GM12878 (cell line): ENCODE data around the gene ARHGEF10L. TPM values are rescaled to one million over a fixed set of nuclear protein-coding genes. Genes with fewer than 3 reads are reported as not detected.

Source experiments
- ATAC-seq: fragments of 200-7000 bp; cut with Tn5 transposase; 3 replicates; pipeline ENCODE4 v1.9.1; 2020; ENCODE audit warnings: mild to moderate bottlenecking, moderate library complexity
- BruUV-seq: library from RNA; stranded (reverse); fragments of 400-500 nt; replicated peaks from 2 replicates; lab custom pipeline; 2021; lab: Mats Ljungman, UMichigan
- CTCF ChIA-PET: fragments of 300-600 bp; sonication (Branson Sonifier 250); formaldehyde crosslinking; extraction: SDS; loops from one replicate; lab custom pipeline; 2021; ENCODE audit warnings: inconsistent platforms; lab: Yijun Ruan, JAX
- POLR2A ChIA-PET: fragments of 350-600 bp; formaldehyde crosslinking; extraction: SDS; loops from one replicate; lab custom pipeline; 2021; ENCODE audit warnings: inconsistent platforms; lab: Charles Lee
- RAD21 ChIA-PET: fragments of 300-600 bp; sonication (Branson Sonifier 250); formaldehyde crosslinking; loops from one replicate; lab custom pipeline; 2023; ENCODE audit warnings: antibody characterized with exemption; ENCODE audit not compliant: unreplicated experiment; lab: Charles Lee
- SMC1A ChIA-PET: fragments of 300-600 bp; sonication (Branson Sonifier 250); formaldehyde crosslinking; loops from one replicate; lab custom pipeline; 2023; ENCODE audit not compliant: unreplicated experiment, uncharacterized antibody; lab: Charles Lee
- DNase-seq: peaks from one replicate; pipeline ENCODE4 v3.0.0-alpha.2; 2011; ENCODE audit warnings: low read depth, low spot score
- FAIRE-seq: peaks from 3 replicates; lab custom pipeline; 2011; peaks lifted over from hg19 to GRCh38; lab: Jason Lieb, UNC
- H2AFZ ChIP-seq: 2 replicates; pipeline ENCODE4 v1.6.0; 2011; ENCODE audit warnings: low read depth, low read length, control low read depth; ENCODE audit not compliant: control insufficient read depth
- H3K27ac ChIP-seq: 2 replicates; pipeline ENCODE4 v1.5.1; 2011; ENCODE audit warnings: control low read depth; ENCODE audit not compliant: control insufficient read depth, insufficient read depth
- H3K27me3 ChIP-seq, 2 experiments: replicated peaks in 1 of 2; 2 replicates each; pipeline versions ENCODE4 v1.6.0 to v1.6.1; 2011; ENCODE audit warnings: low read length in 1 of 2; ENCODE audit not compliant: control insufficient read depth in 2 of 2, insufficient read depth in 2 of 2
- H3K36me3 ChIP-seq, 2 experiments: 2 replicates each; pipeline ENCODE4 v1.5.1; 2011; ENCODE audit warnings: low read length in 1 of 2; ENCODE audit not compliant: control insufficient read depth in 2 of 2, insufficient read depth in 2 of 2
- H3K4me1 ChIP-seq: 2 replicates; pipeline ENCODE4 v1.6.1; 2011; ENCODE audit warnings: mild to moderate bottlenecking, low read length, moderate library complexity, mixed read lengths; ENCODE audit not compliant: control insufficient read depth, insufficient read depth
- H3K4me2 ChIP-seq: 2 replicates; pipeline ENCODE4 v1.6.0; 2011; ENCODE audit warnings: control low read depth; ENCODE audit not compliant: control insufficient read depth, insufficient read depth
- H3K4me3 ChIP-seq: fragments of 200-600 bp; sonication (generic); 2 replicates; pipeline ENCODE4 v1.5.1; 2016
- H3K79me2 ChIP-seq: 2 replicates; pipeline ENCODE4 v1.6.0; 2011; ENCODE audit warnings: low read length; ENCODE audit not compliant: control insufficient read depth, insufficient read depth
- H3K9ac ChIP-seq: 2 replicates; pipeline ENCODE4 v1.8.0; 2011; ENCODE audit warnings: low read length, control low read depth, mixed read lengths; ENCODE audit not compliant: control insufficient read depth, insufficient read depth
- H3K9me3 ChIP-seq: replicated peaks from 3 replicates; pipeline ENCODE4 v1.5.1; 2011; ENCODE audit warnings: mild to moderate bottlenecking, low read length; ENCODE audit not compliant: control insufficient read depth, insufficient read depth
- H4K20me1 ChIP-seq: 2 replicates; pipeline ENCODE4 v1.6.0; 2011; ENCODE audit not compliant: control insufficient read depth, insufficient read depth
- CHD2 ChIP-seq: IDR thresholded peaks from 2 replicates; pipeline ENCODE4 v1.6.1; 2011; ENCODE audit warnings: low read depth, low read length, improper control_type of control experiment, borderline replicate concordance
- ESRRA ChIP-seq: IDR thresholded peaks from 2 replicates; pipeline ENCODE4 v1.6.1; 2012; ENCODE audit warnings: mild to moderate bottlenecking, low read length, improper control_type of control experiment
- HSF1 ChIP-seq: fragments of 150-350 bp; IDR thresholded peaks from 2 replicates; pipeline ENCODE4 v1.6.1; 2014; ENCODE audit warnings: mild to moderate bottlenecking, low read depth, low read length
- PKNOX1 ChIP-seq: fragments of 450-650 bp; IDR thresholded peaks from 2 replicates; pipeline ENCODE4 v1.6.1; 2016; ENCODE audit warnings: mild to moderate bottlenecking
- POLR2A ChIP-seq: IDR thresholded peaks from 2 replicates; pipeline ENCODE4 v1.6.1; 2011; ENCODE audit warnings: low read depth, mild to moderate bottlenecking, low read length
- SUPT20H ChIP-seq: IDR thresholded peaks from 2 replicates; pipeline ENCODE4 v1.6.1; 2011; ENCODE audit warnings: low read depth, mild to moderate bottlenecking, low read length, moderate library complexity, borderline replicate concordance; ENCODE audit not compliant: control insufficient read depth
- ZNF592 ChIP-seq: fragments of 450-650 bp; IDR thresholded peaks from 2 replicates; pipeline ENCODE4 v1.6.1; 2017; ENCODE audit warnings: mild to moderate bottlenecking, moderate library complexity
- WGBS: methylation state at CpG from one replicate; pipeline ENCODE4 v1.1.6; 2016; ENCODE audit warnings: low lambda C conversion rate; ENCODE audit not compliant: insufficient replicate concordance, insufficient coverage; ENCODE audit errors: missing lambda C conversion rate; 5-methylcytosine and 5-hydroxymethylcytosine counted together
- in situ Hi-C: fragments of 300-500 bp; cut with MboI; formaldehyde crosslinking; loops from 9 replicates; pipeline ENCODE4 v1.14.3; 2018; ENCODE audit warnings: mixed read lengths
- intact Hi-C: fragments of 100-400 bp; cut with micrococcal nuclease; formaldehyde crosslinking; loops from one replicate; pipeline ENCODE4 v1.14.2; 2022; ENCODE audit not compliant: unreplicated experiment
- polyA plus RNA-seq, 11 experiments: library from polyadenylated mRNA; depleted of rRNA in 4 of 11; unstranded in 6 of 11; stranded (reverse) in 5 of 11; fragments of >200 nt; fragmentation: Nextera tagmentation in 4 of 11; fragmentation: Illumina TruSeq in 1 of 11; extraction: Ambion mirVana in 4 of 11; extraction: Trizol in 1 of 11; gene quantifications; 1 replicate in 1 of 11; 2 replicates in 10 of 11; pipeline versions ENCODE4 v1.2.1 to v1.2.3, GENCODE V29; 2011 to 2016; ENCODE audit warnings: inconsistent platforms in 2 of 11, missing spikeins in 2 of 11, low read depth in 1 of 11
- total RNA-seq, 4 experiments: library from RNA; depleted of rRNA in 3 of 4; stranded (reverse); fragments of >200 nt in 3 of 4; fragmentation: Illumina TruSeq in 1 of 4; extraction: Trizol in 1 of 4; gene quantifications; 2 replicates each; pipeline versions ENCODE4 v1.2.1 to v1.2.3, GENCODE V29; 2013 to 2021

Gene ARHGEF10L
- total and polyA plus RNA-seq, 10 of the 15 experiments (the other 5 are each of a cell fraction or from before 2014, with no cell fraction given), result 0.05 to 0.94 (median 0.28) TPM; not detected in 2

- peaks cover 4 to 9% of the 10 kb centered on the region in 2 experiments; a peak in 3 of 4 replicates for H3K27me3 ChIP-seq
- in situ Hi-C loops (no loop called here), intact Hi-C loops (no loop called here)
- H3K9me3 ChIP-seq, result no peaks in the 10 kb centered on the region
- H2AFZ ChIP-seq, result no peak overlapping the region
- FAIRE-seq (no peak), ATAC-seq (no peak), DNase-seq (no peak)
- no peak overlapping the region for H3K4me3 ChIP-seq
- TF ChIP-seq SUPT20H (no peak), CHD2 (no peak), POLR2A (no peak), ZNF592 (no peak), PKNOX1 (no peak), ESRRA (no peak), HSF1 (no peak)
- H4K20me1 ChIP-seq, result no peaks in the 10 kb centered on the region
- no peaks in the 10 kb centered on the region for H3K79me2 ChIP-seq
- no peaks in the 10 kb centered on the region for H3K4me1 ChIP-seq
- ChIA-PET CTCF (no interaction called here), SMC1A (interaction anchor here (1.1 to 1.2 kb wide), 2 partner anchors 13 to 29 kb away, joined by 3 to 4 read pairs; no protein-coding TSS in a partner anchor), RAD21 (no interaction called here), POLR2A (no interaction called here)
- no peak overlapping the region for H3K4me2 ChIP-seq
- H3K9ac ChIP-seq, result no peak overlapping the region
- BruUV-seq, result no TSS peak
- H3K36me3 ChIP-seq, result no peaks in the 10 kb centered on the region
- 37% methylated on average over 15 of the region's 16 CpGs for WGBS
- no peak overlapping the region for H3K27ac ChIP-seq
Measured at GRCh38 chr1:17569200-17570139, 30.0 kb downstream of the ARHGEF10L start.
